ENCODE results near the gene TMCO6.

TMCO6 gene

DNA sequence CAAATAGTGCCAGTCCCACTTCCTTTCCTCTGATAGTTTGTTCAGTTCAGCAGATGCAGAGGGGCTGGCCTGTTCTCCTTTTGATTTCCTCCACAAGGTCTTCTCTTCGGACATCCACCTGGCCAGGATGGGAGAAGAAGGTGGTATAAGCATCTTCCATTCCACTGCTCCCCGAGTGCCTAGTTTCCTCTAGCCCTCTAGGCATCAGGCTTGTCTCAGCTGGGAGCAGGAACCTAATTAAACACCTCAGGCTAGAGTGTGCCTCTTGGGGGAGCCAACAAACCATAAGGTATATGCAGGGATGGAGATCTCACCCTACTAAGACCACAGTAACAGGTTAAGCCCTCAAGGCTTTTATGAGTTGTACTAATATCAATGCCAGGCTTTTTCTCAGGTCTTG, 35.0 kb downstream of the TMCO6 start:
- DNase-seq = no peak

DNA sequence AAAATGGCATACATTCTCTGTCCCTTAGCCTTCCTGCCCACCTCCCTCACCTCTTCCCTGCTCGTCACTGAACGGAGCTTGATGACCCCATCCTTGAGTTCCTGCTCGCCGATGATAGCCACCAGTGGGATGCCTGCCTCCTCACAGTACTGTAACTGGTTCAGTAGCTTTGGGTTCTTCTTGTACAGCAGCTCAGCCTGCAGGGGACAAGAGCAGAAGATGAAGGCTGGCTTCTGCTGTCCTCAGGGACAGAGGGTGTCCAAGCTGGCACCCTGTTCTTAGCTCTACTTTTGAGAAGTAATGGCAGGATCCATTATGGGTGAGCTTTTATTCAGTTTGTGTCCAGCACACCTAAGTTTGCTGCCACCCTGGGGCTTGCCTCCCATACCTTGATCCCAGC, 35.4 kb downstream of the TMCO6 start:
- DNase-seq = no peak

DNA sequence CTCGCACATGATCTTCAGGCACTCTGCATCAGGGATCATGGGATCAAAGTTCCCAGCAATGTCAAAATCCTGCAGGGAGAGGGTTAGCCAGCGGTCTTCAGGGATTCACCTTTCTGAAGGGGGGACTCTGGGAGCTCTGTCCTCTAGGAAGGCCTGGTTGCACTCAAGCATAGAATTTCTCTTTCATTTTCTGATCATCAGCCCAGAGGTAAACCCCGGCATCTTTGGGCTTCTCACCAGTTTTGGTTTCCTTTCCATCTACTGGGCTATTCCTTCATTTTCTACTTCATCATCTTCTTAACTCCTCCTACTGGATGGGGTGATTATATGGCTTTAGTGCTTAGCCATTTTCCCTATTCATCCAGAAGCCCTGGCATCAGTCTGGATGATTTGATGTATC, 38.7 kb downstream of the TMCO6 start:
- no peak for DNase-seq

DNA sequence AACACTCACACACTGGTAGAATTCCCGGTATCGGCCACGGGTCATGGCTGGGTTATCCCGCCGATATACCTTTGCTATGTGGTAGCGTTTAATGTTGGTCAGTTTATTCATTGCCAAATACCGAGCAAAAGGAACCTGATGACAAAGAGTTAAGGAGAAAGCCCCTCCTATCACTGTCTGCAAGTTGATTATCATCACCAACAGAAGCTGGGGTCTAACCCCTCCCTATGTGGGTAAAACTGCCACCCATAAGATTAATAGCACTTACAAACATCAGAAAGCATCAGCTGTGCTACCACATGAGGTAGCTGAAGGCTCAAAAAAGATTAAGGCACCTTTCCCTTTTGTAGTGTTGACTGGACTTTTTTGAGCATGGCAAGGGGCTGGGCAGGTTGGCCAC, 39.7 kb downstream of the TMCO6 start:
- no peak for DNase-seq

DNA sequence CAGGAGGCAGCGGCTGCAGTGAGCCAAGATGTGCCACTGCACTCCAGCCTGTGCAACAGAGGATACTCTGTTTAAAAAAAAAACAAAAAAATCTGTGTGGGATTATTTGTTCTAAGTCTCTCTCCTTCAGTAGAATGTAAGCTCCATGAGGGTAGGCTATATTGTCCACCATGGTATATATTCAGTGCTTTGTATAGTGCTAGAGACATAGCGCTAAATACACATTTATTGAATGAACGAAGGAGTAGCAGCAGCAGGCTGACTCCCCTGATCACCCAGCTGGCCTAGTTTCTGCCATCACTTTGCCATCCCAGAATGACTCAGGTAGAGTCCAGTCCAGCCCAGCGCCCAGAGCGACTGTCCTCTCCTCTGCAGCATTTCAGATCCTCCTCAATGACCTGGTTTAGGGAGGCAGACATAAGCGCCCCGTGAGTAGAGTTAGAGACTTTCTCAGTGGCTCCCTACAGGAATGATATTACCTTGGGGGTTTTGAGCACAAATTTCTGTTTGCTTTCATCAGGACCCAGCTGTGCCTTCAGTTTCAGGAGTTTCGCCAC, 51.2 kb downstream of the TMCO6 start:
- DNase-seq = no peak

DNA sequence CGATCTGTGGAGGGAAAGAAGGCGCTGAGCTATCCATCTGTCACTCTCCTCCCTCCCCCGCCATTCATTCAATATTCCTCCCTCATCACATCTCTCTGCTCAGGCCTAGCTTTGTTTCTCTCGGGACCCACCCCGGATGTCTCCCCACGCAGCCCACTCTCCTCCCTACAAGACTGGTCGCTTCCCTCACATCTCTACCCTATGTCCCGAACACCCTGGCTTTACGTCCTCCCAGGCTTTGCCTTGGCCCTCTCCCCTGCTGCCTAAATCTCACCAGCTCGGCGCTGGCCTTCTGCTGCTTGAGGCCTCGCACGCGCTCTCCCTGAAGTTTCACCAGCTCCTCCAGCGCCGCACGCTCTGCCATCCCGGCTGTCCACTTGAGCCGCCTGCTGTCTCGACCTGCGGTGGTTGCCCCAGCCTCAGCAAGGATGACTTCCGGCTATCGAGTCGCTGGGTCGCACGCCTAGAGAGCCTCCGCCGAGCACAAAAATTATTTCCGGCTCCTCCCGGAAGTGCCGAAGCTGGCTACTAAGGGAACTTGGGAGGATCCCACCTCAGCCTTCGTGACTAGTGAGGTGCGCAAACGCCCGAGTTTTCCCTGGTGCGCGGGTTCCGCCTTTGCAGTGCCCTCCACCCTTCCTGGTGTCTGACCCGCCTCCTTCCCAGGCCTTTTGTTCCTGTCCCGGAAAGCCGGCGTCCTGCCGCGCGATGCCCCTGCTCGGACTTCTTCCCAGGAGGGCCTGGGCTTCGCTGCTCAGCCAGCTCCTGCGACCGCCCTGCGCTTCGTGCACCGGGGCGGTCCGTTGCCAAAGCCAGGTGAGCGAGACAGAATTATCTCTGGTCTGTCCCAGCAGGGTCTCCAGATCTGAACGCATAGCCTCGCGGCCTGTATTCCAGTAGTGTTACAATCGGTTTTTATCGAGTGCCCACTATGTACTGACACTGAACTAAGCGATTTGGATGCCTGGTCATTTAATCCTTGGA, 52.0 kb downstream of the TMCO6 start, which contains the start of the genes HARS1 and HARS2:
HARS1 (minus strand) TSS at position 430 of the 984 bp plus-strand sequence; CDS start at position 364, 66 bp downstream.
HARS2 (plus strand) TSS at position 515 of the 984 bp plus-strand sequence; CDS start at position 709, 194 bp downstream.
- peak; percentile 26 for DNase-seq

DNA sequence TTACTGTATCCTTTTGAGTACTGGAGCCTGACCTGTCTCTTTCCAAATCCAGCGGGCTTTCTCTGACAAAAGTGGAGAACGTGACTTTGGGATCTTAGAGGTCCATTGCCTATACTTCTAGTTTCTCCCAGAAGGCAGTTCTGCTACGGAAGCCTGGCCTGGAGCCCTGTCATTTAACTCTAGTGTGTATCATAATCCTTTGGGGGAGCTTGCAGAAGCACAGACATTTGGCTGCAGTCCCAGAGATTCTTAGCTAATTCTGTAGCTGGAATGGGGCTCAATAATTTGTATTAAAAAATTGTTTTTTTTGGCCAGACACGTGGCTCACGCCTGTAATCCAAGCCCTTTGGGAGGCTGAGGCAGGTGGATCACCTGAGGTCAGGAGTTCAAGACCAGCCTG, 55.0 kb downstream of the TMCO6 start:
- DNase-seq = no peak

All from NCI-H1417 treated with DMSO at 0.1 percent for 48 hours (cell line).